Left cardiac atrium (tissue), 4 donors: ENCODE results near the gene NEAT1. TPM values are rescaled to one million over a fixed set of nuclear protein-coding genes. Genes with fewer than 3 reads are reported as not detected.
A peak's percentile ranks its signal among the peaks of the same experiment; 100 is the strongest.

ENCODE experiments used
- ATAC-seq, 2 donors: fragments of 200-7000 bp; cut with Tn5 transposase; one replicate each; pipeline ENCODE4 v1.9.1; 2020; ENCODE audit warnings: mild to moderate bottlenecking in 2 of 2, moderate library complexity in 2 of 2
- DNase-seq: peaks from one replicate; pipeline ENCODE4 v3.0.0-alpha.2; 2020
- intact Hi-C, 2 donors: fragments of 100-400 bp; cut with DNase I; formaldehyde crosslinking; loops; one replicate each; pipeline versions ENCODE4 v1.14.1 to v1.15.1; 2022 to 2023
- long read RNA-seq: library from polyadenylated mRNA; unstranded; transcript quantifications from one replicate; pipeline ENCODE4 v2.0.0, GENCODE V29; 2021
- total RNA-seq, 2 donors: library from RNA; stranded (reverse); fragmentation: NEBNext Ultra II Directional; extraction: Animal tissue kit (Norgen Biotek cat#: 25700); gene quantifications; one replicate each; pipeline ENCODE4 v1.2.1, GENCODE V29; 2021
- donor health status: DM: no; HTN: yes; CAD: no.
- donor health status: DM: no; HTN: yes; CAD: no; lungs with severe emphysema.
- donor health status: DM: yes; HTN: yes; CAD: no.
- donor health status: Dilated cardiomyopathy.

The NEAT1 gene
- 100 to 1,000 TPM; 405 to 657 TPM for total RNA-seq
- long read RNA-seq, full-length matches to known transcripts = 49 of 49 reads
- long read RNA-seq, partial matches to known transcripts = 0 of 49 reads
- long read RNA-seq, other reads (novel, unspliced or antisense) = 0 of 49 reads

- peak; percentile 95 for DNase-seq
- intact Hi-C loops = loop anchor here in 1 of 2 donors (2.0 to 5.0 kb wide), 2 partner anchors 49 to 74 kb away; no protein-coding TSS in a partner anchor
- ATAC-seq = peak; percentile 14 to 31
Measured at GRCh38 chr11:65422633-65423515, at the start of gene NEAT1. Gene NEAT1 (plus strand): TSS chr11:65422798.

GRCh38 chr11:65373839-65374580 is 48.6 kb upstream of the NEAT1 start:
- no peak for DNase-seq
- ATAC-seq = no peak
- intact Hi-C loops = no loop called here

- ATAC-seq = no peak
- intact Hi-C loops = no loop called here
- DNase-seq = no peak
Measured at GRCh38 chr11:65375012-65375411, 47.6 kb upstream of the NEAT1 start.

GRCh38 chr11:65376138-65376713 is 46.4 kb upstream of the NEAT1 start:
- no peak for ATAC-seq
- intact Hi-C loops = no loop called here
- no peak for DNase-seq

- DNase-seq (no peak), ATAC-seq (no peak)
- intact Hi-C loops = no loop called here
Measured at GRCh38 chr11:65377036-65377435, 45.6 kb upstream of the NEAT1 start.

- intact Hi-C loops = no loop called here
- DNase-seq (no peak), ATAC-seq (no peak)
Measured at GRCh38 chr11:65377777-65378176, 44.8 kb upstream of the NEAT1 start.

- DNase-seq = no peak
- intact Hi-C loops = no loop called here
- ATAC-seq = no peak
Measured at GRCh38 chr11:65378208-65378927, 44.2 kb upstream of the NEAT1 start.

GRCh38 chr11:65378928-65379638 is 43.5 kb upstream of the NEAT1 start:
- no peak for DNase-seq
- no peak for ATAC-seq
- intact Hi-C loops = no loop called here

DNA sequence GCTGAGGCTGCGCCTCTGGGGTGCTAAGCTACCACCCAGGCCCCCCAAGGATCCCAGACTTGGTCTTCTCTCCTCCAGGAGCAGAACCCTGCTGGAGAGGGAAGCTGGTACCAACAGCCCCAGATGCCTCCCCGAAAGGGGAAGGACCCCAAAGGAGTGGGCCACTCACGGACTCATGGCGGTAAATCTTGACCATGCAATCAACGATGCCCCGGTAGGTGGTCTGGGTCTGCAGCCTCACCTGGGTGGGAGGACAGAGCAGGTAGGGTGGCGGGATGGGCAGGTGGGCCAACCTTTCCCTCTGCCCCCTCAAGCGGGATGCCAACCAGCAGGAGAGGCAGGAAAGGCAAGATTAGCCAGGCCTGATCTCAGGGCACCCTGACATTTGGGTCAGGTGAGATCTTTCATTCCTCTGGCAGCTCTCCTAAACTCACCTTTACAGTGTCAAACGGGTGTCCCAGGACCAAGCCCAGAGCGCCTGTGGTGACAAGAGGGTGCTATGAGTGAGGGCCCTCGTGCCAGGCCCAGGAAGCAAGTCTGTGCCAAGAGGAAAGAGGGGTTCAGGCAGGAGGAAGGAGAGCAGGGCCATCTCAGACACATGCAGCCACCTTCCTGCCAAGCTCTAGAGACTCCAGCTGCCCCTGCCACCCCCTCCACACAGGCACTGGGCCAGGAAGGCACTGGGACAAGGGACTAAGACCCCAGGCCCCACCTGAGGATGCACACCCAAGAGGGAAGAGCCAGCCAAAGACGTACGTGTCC is 42.7 kb upstream of the NEAT1 start:
- ATAC-seq = no peak
- no peak for DNase-seq
- intact Hi-C loops = loop anchor here in 1 of 2 donors (5.0 kb wide), 2 partner anchors 37 to 132 kb away; no protein-coding TSS in a partner anchor

DNA sequence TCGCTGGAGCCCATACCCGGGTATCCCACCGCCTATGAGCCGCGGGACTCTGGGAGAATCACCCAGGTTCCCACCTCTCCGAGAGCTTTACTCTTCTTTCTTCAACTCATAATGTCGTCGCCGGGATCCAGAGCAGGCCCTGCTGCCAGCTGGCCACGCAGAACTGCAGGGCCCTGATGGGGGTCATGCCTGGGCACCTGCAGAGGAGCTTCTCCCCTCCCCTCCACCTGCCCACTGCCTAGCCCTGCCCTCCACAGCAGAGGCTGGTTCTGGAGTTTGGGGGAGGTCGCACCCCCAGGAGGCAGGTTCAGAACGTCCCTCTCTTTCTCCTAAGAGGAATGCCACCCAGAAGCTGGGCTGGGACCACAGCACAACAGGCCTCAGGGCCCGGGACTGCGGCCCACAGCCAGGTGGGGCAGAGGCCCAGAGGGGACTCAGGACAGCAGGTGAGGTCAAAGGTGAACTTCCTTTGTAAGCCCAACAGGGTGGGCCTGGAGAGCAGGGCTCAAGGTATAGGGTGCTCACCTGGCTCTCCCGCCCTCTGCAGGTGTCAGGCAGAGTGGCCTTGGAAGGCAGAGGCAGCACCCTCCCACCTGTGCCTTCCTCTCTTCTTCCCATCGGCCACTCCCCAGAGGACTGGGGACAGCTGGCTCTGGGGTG is 42.0 kb upstream of the NEAT1 start:
- no peak for DNase-seq
- no peak for ATAC-seq
- intact Hi-C loops = loop anchor here in 1 of 2 donors (5.0 kb wide), 2 partner anchors 37 to 132 kb away; no protein-coding TSS in a partner anchor

DNA sequence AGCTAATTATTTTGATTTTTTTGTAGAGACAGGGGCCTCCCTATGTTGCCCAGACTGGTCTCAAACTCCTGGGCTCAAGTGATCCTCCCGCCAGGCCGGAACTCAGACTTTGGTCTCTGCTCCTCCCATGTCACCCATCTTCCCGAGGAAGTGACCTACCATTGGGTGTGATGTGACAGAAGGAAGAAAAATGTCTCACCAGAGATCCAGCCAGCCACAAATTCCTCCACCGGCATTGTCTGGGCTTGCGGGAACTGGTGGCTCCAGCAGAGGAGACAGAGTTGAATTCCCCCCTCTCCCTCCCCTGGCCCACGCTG is 40.9 kb upstream of the NEAT1 start:
- intact Hi-C loops = loop anchor here in 1 of 2 donors (5.0 kb wide), 2 partner anchors 36 to 131 kb away; no protein-coding TSS in a partner anchor
- DNase-seq (no peak), ATAC-seq (peak; percentile 12 to 13)

- DNase-seq (peak; percentile 95), ATAC-seq (peak; percentile 83 to 94)
- intact Hi-C loops = loop anchor here in 1 of 2 donors (5.0 kb wide), 2 partner anchors 35 to 130 kb away; no protein-coding TSS in a partner anchor
Measured at GRCh38 chr11:65382033-65382803, 40.4 kb upstream of the NEAT1 start, which contains the start of gene SLC25A45. Gene SLC25A45 (minus strand): TSS chr11:65382646. CDS start chr11:65381951, 695 bp downstream.

DNA sequence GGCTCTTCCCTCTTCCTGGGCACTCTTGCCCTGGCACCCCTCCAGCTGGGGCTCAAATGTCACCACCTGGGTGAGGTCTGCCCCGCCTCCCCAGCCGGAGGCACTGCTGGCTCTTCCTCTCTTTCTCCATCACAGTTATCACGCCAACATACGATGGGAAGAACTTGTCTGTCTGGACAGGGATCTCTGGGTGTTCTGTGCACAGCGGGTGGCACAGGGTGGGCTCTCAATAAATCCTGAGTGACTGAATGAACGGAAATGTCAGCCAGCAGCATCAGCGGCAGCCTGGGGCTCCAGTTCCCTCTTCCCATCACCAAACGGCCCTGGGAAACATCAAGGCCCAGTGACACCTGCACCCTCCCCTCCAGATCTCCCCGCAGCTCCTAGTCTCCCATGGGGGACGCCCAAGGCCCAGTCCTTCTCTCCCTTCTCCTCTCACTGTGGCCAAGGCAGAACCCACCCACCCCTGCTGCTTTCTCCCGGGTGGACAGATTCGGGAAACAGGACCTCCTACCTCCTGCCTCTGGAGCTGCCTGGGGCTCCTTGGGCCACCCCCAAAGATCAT is 39.7 kb upstream of the NEAT1 start:
- no peak for ATAC-seq
- intact Hi-C loops = loop anchor here in 1 of 2 donors (5.0 kb wide), 2 partner anchors 34 to 129 kb away; no protein-coding TSS in a partner anchor
- DNase-seq = no peak

DNA sequence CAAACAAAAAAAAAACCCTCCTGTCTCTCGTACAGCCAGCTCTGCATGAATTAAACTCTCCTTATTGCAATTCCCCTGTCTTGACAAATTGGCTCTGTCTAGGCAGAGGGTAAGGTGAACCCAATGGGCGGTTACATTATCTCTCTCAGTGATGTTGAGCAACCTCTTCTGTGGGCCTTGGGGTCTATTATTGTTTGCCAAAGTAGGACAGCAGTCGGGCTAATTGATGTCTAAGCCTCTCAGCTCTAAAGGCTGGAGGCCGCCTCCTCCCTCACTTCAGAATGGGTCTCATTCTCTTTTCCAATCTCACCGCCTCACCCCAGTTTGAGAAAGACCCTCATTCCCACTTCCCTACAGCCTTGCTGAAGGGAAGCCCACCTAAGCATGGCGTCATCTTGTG is 38.8 kb upstream of the NEAT1 start:
- ATAC-seq = no peak
- intact Hi-C loops = loop anchor here in 1 of 2 donors (5.0 kb wide), 2 partner anchors 34 to 129 kb away; no protein-coding TSS in a partner anchor
- no peak for DNase-seq

- intact Hi-C loops = loop anchor here in 1 of 2 donors (5.0 kb wide), 2 partner anchors 33 to 128 kb away; no protein-coding TSS in a partner anchor
- DNase-seq (no peak), ATAC-seq (no peak)
Measured at GRCh38 chr11:65384301-65384889, 38.2 kb upstream of the NEAT1 start.
